MCF 10A (cell line): Measurements from ENCODE around the gene CNTN2. TPM values are rescaled to one million over a fixed set of nuclear protein-coding genes. Genes with fewer than 3 reads are reported as not detected.

ENCODE experiments used
- BruUV-seq: library from RNA; stranded (reverse); fragments of 400-500 nt; replicated peaks from 2 replicates; lab custom pipeline; 2021; lab: Mats Ljungman, UMichigan
- CTCF ChIA-PET: fragments of 300-600 bp; sonication (Branson Sonifier 250); formaldehyde crosslinking; extraction: SDS; loops from one replicate; lab custom pipeline; 2021; ENCODE audit warnings: antibody characterized with exemption, inconsistent platforms; lab: Yijun Ruan, JAX
- POLR2A ChIA-PET: fragments of 300-600, 350-650 bp; sonication (Branson Sonifier 250); formaldehyde crosslinking; extraction: SDS; loops from one replicate; lab custom pipeline; 2020; ENCODE audit warnings: antibody characterized with exemption, inconsistent platforms; lab: Yijun Ruan, JAX
- DNase-seq: peaks from one replicate; pipeline ENCODE4 v3.0.0-alpha.2; 2018; ENCODE audit not compliant: unreplicated experiment
- H3K27ac Mint-ChIP-seq: one replicate; pipeline ENCODE4 v1.8.0; 2022; ENCODE audit warnings: mild to moderate bottlenecking, low read depth, mixed read lengths; ENCODE audit not compliant: unreplicated experiment
- H3K27me3 Mint-ChIP-seq: one replicate; pipeline ENCODE4 v1.8.0; 2022; ENCODE audit warnings: mixed read lengths; ENCODE audit not compliant: insufficient read depth, unreplicated experiment
- H3K36me3 Mint-ChIP-seq: one replicate; pipeline ENCODE4 v1.8.0; 2022; ENCODE audit warnings: mild to moderate bottlenecking, moderate library complexity, mixed read lengths; ENCODE audit not compliant: insufficient read depth, unreplicated experiment
- H3K4me1 Mint-ChIP-seq: one replicate; pipeline ENCODE4 v1.8.0; 2022; ENCODE audit warnings: mixed read lengths; ENCODE audit not compliant: insufficient read depth, unreplicated experiment
- H3K4me3 Mint-ChIP-seq: one replicate; pipeline ENCODE4 v1.8.0; 2022; ENCODE audit warnings: mild to moderate bottlenecking, moderate library complexity, mixed read lengths; ENCODE audit not compliant: unreplicated experiment
- H3K9me3 Mint-ChIP-seq: one replicate; pipeline ENCODE4 v1.8.0; 2022; ENCODE audit warnings: mixed read lengths; ENCODE audit not compliant: unreplicated experiment
- intact Hi-C: fragments of 100-400 bp; cut with micrococcal nuclease; formaldehyde crosslinking; loops from 2 replicates; pipeline ENCODE4 v1.14.1; 2022
- total RNA-seq: library from RNA; stranded (reverse); gene quantifications from 2 replicates; pipeline ENCODE4 v1.2.3, GENCODE V29; 2022
- TF ChIP-seq, protein P1 (sequence below): fragments of 200-600 bp; IDR thresholded peaks from one replicate; pipeline ENCODE4 v1.8.0; 2022; ENCODE audit warnings: antibody characterized with exemption, mild to moderate bottlenecking; ENCODE audit not compliant: unreplicated experiment

CNTN2 gene
- total RNA-seq, 1 experiment from 2014 or later: 0.05 TPM

DNA sequence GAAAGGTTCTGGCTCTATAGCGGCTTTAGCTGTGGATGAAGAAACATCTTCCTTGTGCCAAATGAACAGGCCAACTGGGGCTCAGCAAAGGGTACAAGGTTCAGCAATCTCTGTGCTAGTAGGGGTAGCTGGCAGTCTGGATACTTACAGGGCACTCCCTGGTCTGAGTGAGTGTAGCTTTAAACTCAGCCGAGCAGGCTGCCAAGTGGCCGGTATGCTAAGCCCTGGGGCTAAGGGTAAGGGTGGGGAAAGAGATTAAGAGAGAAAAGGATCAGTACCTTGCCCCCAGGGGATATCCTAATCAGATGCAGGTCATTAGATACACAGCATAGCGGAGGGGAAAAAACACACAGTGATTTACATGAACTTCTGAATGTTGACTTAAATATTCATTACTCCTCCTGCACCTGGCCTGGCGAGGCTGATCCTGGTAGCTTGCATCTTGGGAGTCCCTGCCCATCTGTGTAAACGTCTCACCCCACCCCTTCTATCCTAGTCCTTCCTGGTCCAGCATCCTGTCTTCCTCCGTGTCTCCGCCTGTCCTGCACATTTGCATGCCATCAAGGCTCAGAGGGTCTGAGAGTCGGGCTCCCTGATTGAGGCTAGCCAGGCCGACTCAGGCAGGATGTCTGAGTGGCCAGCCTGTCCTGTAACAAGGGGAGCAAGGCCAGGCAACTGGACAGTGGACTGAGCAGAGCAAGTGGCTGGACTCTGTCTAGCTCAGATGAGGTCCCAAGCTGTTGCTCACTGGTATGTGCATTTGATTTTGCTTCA lies 39.5 kb upstream of the CNTN2 start:
- Mint-ChIP-seq H3K9me3 (no peaks in the 10 kb centered on the region), H3K4me1 (no peaks in the 10 kb centered on the region), H3K4me3 (no peak overlapping the region), H3K36me3 (no peaks in the 10 kb centered on the region), H3K27me3 (peaks cover 66% of the 10 kb centered on the region), H3K27ac (no peak overlapping the region)
- no peak for DNase-seq
- ChIA-PET POLR2A (interaction anchor here (0.7 to 2.0 kb wide), 2 partner anchors 12 to 670 kb away, joined by 3 to 6 read pairs; no protein-coding TSS in a partner anchor), CTCF (interaction anchor here (0.6 to 7.8 kb wide), 7 partner anchors 11 to 259 kb away, joined by 3 to 63 read pairs (median 3); no protein-coding TSS in a partner anchor)
- intact Hi-C loops: no loop called here
- TF ChIP-seq, protein P1, sequence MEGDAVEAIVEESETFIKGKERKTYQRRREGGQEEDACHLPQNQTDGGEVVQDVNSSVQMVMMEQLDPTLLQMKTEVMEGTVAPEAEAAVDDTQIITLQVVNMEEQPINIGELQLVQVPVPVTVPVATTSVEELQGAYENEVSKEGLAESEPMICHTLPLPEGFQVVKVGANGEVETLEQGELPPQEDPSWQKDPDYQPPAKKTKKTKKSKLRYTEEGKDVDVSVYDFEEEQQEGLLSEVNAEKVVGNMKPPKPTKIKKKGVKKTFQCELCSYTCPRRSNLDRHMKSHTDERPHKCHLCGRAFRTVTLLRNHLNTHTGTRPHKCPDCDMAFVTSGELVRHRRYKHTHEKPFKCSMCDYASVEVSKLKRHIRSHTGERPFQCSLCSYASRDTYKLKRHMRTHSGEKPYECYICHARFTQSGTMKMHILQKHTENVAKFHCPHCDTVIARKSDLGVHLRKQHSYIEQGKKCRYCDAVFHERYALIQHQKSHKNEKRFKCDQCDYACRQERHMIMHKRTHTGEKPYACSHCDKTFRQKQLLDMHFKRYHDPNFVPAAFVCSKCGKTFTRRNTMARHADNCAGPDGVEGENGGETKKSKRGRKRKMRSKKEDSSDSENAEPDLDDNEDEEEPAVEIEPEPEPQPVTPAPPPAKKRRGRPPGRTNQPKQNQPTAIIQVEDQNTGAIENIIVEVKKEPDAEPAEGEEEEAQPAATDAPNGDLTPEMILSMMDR: no peak
- BruUV-seq: no TSS peak

DNA sequence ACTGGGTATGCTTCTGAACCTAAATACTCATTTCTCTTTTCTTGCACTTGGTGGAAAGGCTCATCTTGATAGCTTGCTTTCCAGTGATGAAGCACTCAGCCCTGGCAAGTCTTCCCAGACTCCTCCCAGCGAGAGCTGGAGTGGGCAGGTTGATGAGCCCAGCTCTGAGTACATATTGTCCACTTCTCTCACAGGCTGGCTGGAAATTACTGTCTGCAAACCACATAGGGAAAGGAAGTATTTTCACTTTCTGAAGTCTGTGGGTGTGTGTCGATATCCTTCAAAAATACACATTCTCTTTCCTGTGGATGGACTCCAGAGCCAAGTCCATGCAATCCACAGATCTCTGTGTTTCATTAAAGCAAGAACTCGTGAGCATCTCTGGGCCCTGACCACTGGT lies 38.7 kb upstream of the CNTN2 start:
- CTCF ChIA-PET: interaction anchor here (0.6 to 7.8 kb wide), 4 partner anchors 15 to 175 kb away, joined by 3 to 63 read pairs (median 24); no protein-coding TSS in a partner anchor
- intact Hi-C loops: no loop called here
- peaks cover 69% of the 10 kb centered on the region for H3K27me3 Mint-ChIP-seq

DNA sequence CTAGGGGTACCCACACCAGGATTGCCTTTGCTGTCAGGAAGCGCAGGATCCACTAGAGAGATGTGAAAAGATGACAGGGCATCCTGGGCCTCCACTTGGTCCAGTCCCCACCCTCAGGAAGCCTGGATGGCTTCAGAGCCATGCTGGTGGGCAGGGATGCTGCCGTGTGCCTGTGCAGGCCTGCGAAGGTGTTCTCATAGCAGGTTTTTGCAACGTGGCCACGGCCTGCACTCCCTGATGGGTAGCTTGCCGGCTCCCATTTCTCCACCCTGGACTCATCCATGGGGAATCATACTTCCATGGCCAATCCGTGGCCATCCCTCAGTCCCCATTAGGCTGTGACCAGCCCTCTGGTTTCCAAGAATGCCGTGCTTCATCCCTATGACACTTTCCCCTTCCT lies 34.1 kb upstream of the CNTN2 start:
- Mint-ChIP-seq H3K36me3 (no peaks in the 10 kb centered on the region), H3K27me3 (peaks cover 78% of the 10 kb centered on the region), H3K9me3 (no peaks in the 10 kb centered on the region), H3K27ac (no peak overlapping the region), H3K4me3 (no peak overlapping the region), H3K4me1 (peaks cover under 1% of the 10 kb centered on the region)
- DNase-seq: no peak
- intact Hi-C loops: no loop called here
- TF ChIP-seq, protein P1: no peak
- ChIA-PET CTCF (interaction anchor here (0.5 to 0.9 kb wide), 3 partner anchors 18 to 53 kb away, joined by 3 to 4 read pairs (median 3); no protein-coding TSS in a partner anchor), POLR2A (no interaction called here)
- BruUV-seq: no TSS peak

More for the DNA sequence above, 38.7 kb upstream of the CNTN2 start:
- no peak for DNase-seq
- Mint-ChIP-seq H3K36me3 (no peaks in the 10 kb centered on the region), H3K4me3 (no peak overlapping the region), H3K4me1 (no peaks in the 10 kb centered on the region), H3K27ac (no peak overlapping the region), H3K9me3 (no peaks in the 10 kb centered on the region)
- TF ChIP-seq, protein P1: no peak
- no TSS peak for BruUV-seq
- POLR2A ChIA-PET: no interaction called here

DNA sequence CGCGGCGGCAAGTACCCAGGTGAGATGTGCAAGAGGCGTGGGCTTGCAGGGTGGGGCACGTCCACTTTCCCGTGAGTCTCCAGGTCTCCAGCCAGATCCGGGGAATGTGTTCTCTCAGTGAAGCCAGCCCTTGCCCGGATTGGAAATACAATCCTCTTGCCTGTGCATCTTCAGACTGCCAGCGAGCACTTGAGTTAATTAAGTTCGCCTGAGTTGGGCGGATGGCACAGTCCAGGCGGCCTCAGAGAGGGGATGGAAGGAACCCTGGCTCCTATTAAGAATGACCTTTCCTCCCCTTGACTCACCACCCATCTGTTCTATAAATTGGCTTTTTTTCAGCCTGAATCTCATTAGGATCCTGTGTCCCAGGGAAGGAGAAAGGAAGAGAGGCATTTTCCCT lies 33.3 kb upstream of the CNTN2 start:
- DNase-seq: no peak
- BruUV-seq: no TSS peak
- peaks cover 70% of the 10 kb centered on the region for H3K27me3 Mint-ChIP-seq
- TF ChIP-seq, protein P1: no peak
- H3K27ac Mint-ChIP-seq: no peak overlapping the region
- intact Hi-C loops: no loop called here
- no peaks in the 10 kb centered on the region for H3K36me3 Mint-ChIP-seq
- H3K4me3 Mint-ChIP-seq: no peak overlapping the region
- ChIA-PET CTCF (interaction anchor here (0.6 to 0.9 kb wide), 3 partner anchors 21 to 1522 kb away, joined by 3 to 4 read pairs (median 3); no protein-coding TSS in a partner anchor), POLR2A (no interaction called here)
- H3K4me1 Mint-ChIP-seq: peaks cover 6% of the 10 kb centered on the region
- H3K9me3 Mint-ChIP-seq: no peaks in the 10 kb centered on the region
